ENCODE data around the gene SMU1. TPM values are rescaled to one million over a fixed set of nuclear protein-coding genes. Genes with fewer than 3 reads are reported as not detected.

Gene SMU1
- total and polyA plus RNA-seq, 2 of the 13 experiments (the other 11 are each of a cell fraction or from before 2014, with no cell fraction given): 12.9 to 36.6 TPM

GRCh38 chr9:33082128-33082527, 5.7 kb upstream of the SMU1 start (continued):
- no peak for TF ChIP-seq ZBTB39 (CRISPR knock-in tag; IDR thresholded peaks at IDR 0.05)
- peak; percentile 45 for TF ChIP-seq SAP130 (CRISPR knock-in tag; IDR thresholded peaks at IDR 0.05; ENCODE audit: low read depth)
- peak; percentile 25; the same call in 1 of the 2 replicates for TF ChIP-seq STAG1 (CRISPR knock-in tag; IDR thresholded peaks at IDR 0.05)
- no peak for TF ChIP-seq FOXA1 (IDR thresholded peaks at IDR 0.05)
- peak; percentile 85 for TF ChIP-seq FOXA1 (CRISPR knock-in tag; IDR thresholded peaks at IDR 0.05)
- 0 out of 2 replicates have a peak, but pooled peaks have one; percentile 29 for TF ChIP-seq HMG20A (CRISPR knock-in tag; IDR thresholded peaks at IDR 0.05; ENCODE audit: borderline replicate concordance)
- no peak for TF ChIP-seq ATM (IDR thresholded peaks at IDR 0.05; ENCODE audit: borderline replicate concordance)
- peak; percentile 57 for TF ChIP-seq ARID5B (CRISPR knock-in tag; IDR thresholded peaks at IDR 0.05)
- TF ChIP-seq MTA1 (CRISPR knock-in tag; IDR thresholded peaks at IDR 0.05; ENCODE audit: borderline replicate concordance): no peak
- peak; percentile 19 for TF ChIP-seq TEAD3 (CRISPR knock-in tag; optimal IDR thresholded peaks at IDR 0.05; ENCODE audit: borderline replicate concordance)
- TF ChIP-seq IKZF1 (IDR thresholded peaks at IDR 0.05): no peak
- no peak for TF ChIP-seq ZNF530 (CRISPR knock-in tag; IDR thresholded peaks at IDR 0.05; ENCODE audit: low read depth)
- TF ChIP-seq ZNF678 (CRISPR knock-in tag; IDR thresholded peaks at IDR 0.05): no peak
- peak; percentile 40 for TF ChIP-seq GATAD2A (CRISPR knock-in tag; IDR thresholded peaks at IDR 0.05)
- peak; percentile 71 for TF ChIP-seq FOXA3 (CRISPR knock-in tag; IDR thresholded peaks at IDR 0.05)
- no peak for TF ChIP-seq ZZZ3 (CRISPR knock-in tag; IDR thresholded peaks at IDR 0.05; ENCODE audit: borderline replicate concordance)
- 0 out of 2 replicates have a peak, but pooled peaks have one; percentile 20 for TF ChIP-seq HMG20B (CRISPR knock-in tag; conservative IDR thresholded peaks at IDR 0.05)
- TF ChIP-seq FOXO1 (CRISPR knock-in tag; IDR thresholded peaks at IDR 0.05): peak; percentile 50; the same call in 1 of the 2 replicates
- TF ChIP-seq ZNF460 (CRISPR knock-in tag; IDR thresholded peaks at IDR 0.05; ENCODE audit: borderline replicate concordance): no peak
- TF ChIP-seq SETDB1 (CRISPR knock-in tag; IDR thresholded peaks at IDR 0.05; ENCODE audit: borderline replicate concordance): no peak
- TF ChIP-seq HNF1B (CRISPR knock-in tag; IDR thresholded peaks at IDR 0.05): no peak
- TF ChIP-seq PHF21A (CRISPR knock-in tag; IDR thresholded peaks at IDR 0.05): peak; percentile 53; the same call in 1 of the 2 replicates
- peak; percentile 31; the same call in 1 of the 2 replicates for TF ChIP-seq MAX (IDR thresholded peaks at IDR 0.05)
- no peak for TF ChIP-seq TRIM22 (IDR thresholded peaks at IDR 0.05)
- no peak for TF ChIP-seq CENPX (CRISPR knock-in tag; IDR thresholded peaks at IDR 0.05)
